Esophagus (tissue), 2 donors: ENCODE data around the gene RPRD1A. TPM values are rescaled to one million over a fixed set of nuclear protein-coding genes. Genes with fewer than 3 reads are reported as not detected.
"Not testable (repeated sequence)": the region's sequence is repeated elsewhere in the genome, so short reads cannot be mapped to it uniquely, and the experiment has no call there.

Experiments
- H3K27ac ChIP-seq, 2 donors: one replicate each; pipeline ENCODE4 v1.5.1; 2013; ENCODE audit warnings: low read depth in 2 of 2, mild to moderate bottlenecking in 2 of 2, inconsistent platforms in 1 of 2, low read length in 1 of 2, moderate library complexity in 1 of 2
- H3K27me3 ChIP-seq, 2 donors: one replicate each; pipeline ENCODE4 v1.6.1; 2013; ENCODE audit warnings: low read length in 2 of 2, control low read depth in 1 of 2, mild to moderate bottlenecking in 1 of 2; ENCODE audit not compliant: insufficient read depth in 2 of 2, control insufficient read depth in 1 of 2
- H3K36me3 ChIP-seq, 2 donors: one replicate each; pipeline ENCODE4 v1.6.1; 2013; ENCODE audit warnings: low read length in 1 of 2; ENCODE audit not compliant: control insufficient read depth in 2 of 2, insufficient read depth in 2 of 2
- H3K4me1 ChIP-seq, 2 donors: one replicate each; pipeline ENCODE4 v1.6.1; 2013; ENCODE audit warnings: low read length in 1 of 2; ENCODE audit not compliant: control insufficient read depth in 2 of 2, insufficient read depth in 2 of 2
- H3K4me3 ChIP-seq, 2 donors: one replicate each; pipeline ENCODE4 v1.5.1; 2013; ENCODE audit warnings: low read length in 2 of 2, mild to moderate bottlenecking in 2 of 2, low read depth in 1 of 2, moderate library complexity in 1 of 2
- H3K9me3 ChIP-seq, 2 donors: one replicate each; pipeline ENCODE4 v1.6.1; 2013; ENCODE audit warnings: mild to moderate bottlenecking in 2 of 2, low read depth in 1 of 2, low read length in 1 of 2, moderate library complexity in 1 of 2; ENCODE audit not compliant: control insufficient read depth in 2 of 2, insufficient read depth in 1 of 2
- WGBS, 2 donors: extraction: QIAGEN DNeasy Blood & Tissue Kit; methylation state at CpG; one replicate each; pipeline ENCODE4 v1.1.7; 2013; 5-methylcytosine and 5-hydroxymethylcytosine counted together
- polyA plus RNA-seq, 2 donors: library from polyadenylated mRNA; stranded (reverse); fragments of 200-250 nt; gene quantifications; one replicate each; pipeline ENCODE4 v1.2.3, GENCODE V29; 2013
- donor health status: healthy with polysubstance abuse.
- donor health status: Bipolar disorder and iron deficiency.

RPRD1A gene
- polyA plus RNA-seq, 2 donors, result 14.8 to 15.0 TPM

GRCh38 chr18:36066001-36066400 lies 1.4 kb downstream of the RPRD1A start:
- Histone ChIP-seq H3K9me3 (no peaks in the 10 kb centered on the region), H3K36me3 (peaks cover 0 to 3% of the 10 kb centered on the region in 2 donors), H3K27me3 (no peaks in the 10 kb centered on the region), H3K4me1 (no peaks in the 10 kb centered on the region), H3K4me3 (peak overlapping the region in 1 of 2 donors; percentile 78), H3K27ac (no peak overlapping the region)
- WGBS, 2 donors, result 25 to 27% methylated on average over 5 of the region's 5 CpGs

- not testable (repeated sequence) for H3K27ac ChIP-seq, H3K36me3 ChIP-seq, H3K4me3 ChIP-seq, H3K9me3 ChIP-seq, H3K27me3 ChIP-seq, H3K4me1 ChIP-seq
- WGBS, 2 donors, result 96 to 97% methylated on average over 9 of the region's 9 CpGs
Measured at GRCh38 chr18:36064809-36065079, 2.6 kb downstream of the RPRD1A start.

GRCh38 chr18:36064027-36064808 lies 3.1 kb downstream of the RPRD1A start:
- H3K4me1 ChIP-seq, result no peaks in the 10 kb centered on the region
- no peak overlapping the region for H3K27ac ChIP-seq
- no peak overlapping the region for H3K4me3 ChIP-seq
- H3K9me3 ChIP-seq, result no peaks in the 10 kb centered on the region
- no peaks in the 10 kb centered on the region for H3K27me3 ChIP-seq
- 96% methylated on average over 31 of the region's 31 CpGs for WGBS, 2 donors
- H3K36me3 ChIP-seq, result peaks cover 0 to 3% of the 10 kb centered on the region in 2 donors

GRCh38 chr18:36058674-36059073 lies 8.7 kb downstream of the RPRD1A start:
- H3K4me1 ChIP-seq, result no peaks in the 10 kb centered on the region
- H3K36me3 ChIP-seq, result no peaks in the 10 kb centered on the region
- no peaks in the 10 kb centered on the region for H3K9me3 ChIP-seq
- H3K27ac ChIP-seq, result no peak overlapping the region
- no peaks in the 10 kb centered on the region for H3K27me3 ChIP-seq
- 86 to 92% methylated on average over 3 of the region's 3 CpGs for WGBS, 2 donors
- no peak overlapping the region for H3K4me3 ChIP-seq

DNA sequence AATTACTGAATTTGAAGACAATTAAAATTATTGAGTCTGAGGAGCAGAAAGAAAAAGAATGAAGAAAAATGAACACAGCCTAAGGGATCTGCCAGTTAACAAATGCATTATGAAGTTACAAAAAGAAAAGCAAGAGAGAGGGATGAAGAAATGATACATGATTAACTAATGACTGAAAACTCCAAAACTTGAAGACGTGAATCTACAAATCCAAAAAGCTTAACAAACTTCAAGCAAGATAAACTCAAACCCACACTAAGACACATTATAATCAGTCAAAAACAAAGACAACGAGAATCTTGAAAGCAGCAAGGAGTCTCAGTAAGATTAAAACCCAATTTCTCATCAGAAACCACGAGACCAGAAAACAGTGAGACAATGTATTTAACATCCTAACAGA lies 15.6 kb downstream of the RPRD1A start:
- no peaks in the 10 kb centered on the region for H3K4me1 ChIP-seq
- H3K27me3 ChIP-seq, result no peaks in the 10 kb centered on the region
- WGBS, 2 donors, result 92 to 96% methylated on average over 3 of the region's 3 CpGs
- no peak overlapping the region for H3K4me3 ChIP-seq
- no peaks in the 10 kb centered on the region for H3K9me3 ChIP-seq
- no peaks in the 10 kb centered on the region for H3K36me3 ChIP-seq
- no peak overlapping the region for H3K27ac ChIP-seq

DNA sequence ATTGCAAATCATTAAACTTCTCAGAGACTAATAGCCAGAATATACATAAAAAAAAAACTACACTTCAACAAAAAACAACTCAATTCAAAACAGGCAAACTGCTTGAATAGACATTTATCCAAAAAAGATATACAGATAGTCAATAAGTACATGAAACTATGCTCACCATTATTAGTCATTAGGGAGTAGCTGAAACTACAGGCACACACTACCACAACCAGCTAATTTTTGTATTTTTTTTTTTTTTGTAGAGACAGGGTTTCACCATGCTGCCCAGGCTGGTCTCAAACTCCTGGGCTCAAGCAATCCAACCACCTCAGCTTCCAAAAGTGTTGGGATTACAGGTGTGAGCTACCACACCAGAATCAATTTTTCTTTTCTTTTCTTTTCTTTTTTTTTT lies 16.9 kb downstream of the RPRD1A start:
- Histone ChIP-seq H3K27me3 (no peaks in the 10 kb centered on the region), H3K27ac (no peak overlapping the region), H3K4me1 (no peaks in the 10 kb centered on the region), H3K36me3 (no peaks in the 10 kb centered on the region), H3K9me3 (no peaks in the 10 kb centered on the region), H3K4me3 (no peak overlapping the region)

DNA sequence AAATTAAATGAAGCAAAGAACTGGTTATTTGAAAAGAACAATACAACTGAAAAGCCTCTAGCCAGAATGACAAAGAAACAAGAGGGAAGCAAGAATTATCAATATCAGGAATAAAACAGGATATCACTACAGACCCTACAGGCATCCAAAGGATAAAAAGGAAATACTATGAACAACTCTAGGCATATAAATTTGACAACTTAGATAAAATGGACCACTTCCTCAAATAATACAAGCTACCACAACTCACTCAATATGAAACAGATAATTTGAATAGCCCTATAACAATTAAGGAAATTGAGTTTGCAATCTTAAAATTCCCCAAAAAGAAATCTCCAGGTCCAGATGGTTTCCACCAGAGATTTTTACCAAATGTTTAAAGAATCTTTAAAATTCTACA lies 19.8 kb downstream of the RPRD1A start:
- Histone ChIP-seq H3K4me1 (peaks cover 0 to 3% of the 10 kb centered on the region in 2 donors), H3K27ac (no peak overlapping the region), H3K36me3 (no peaks in the 10 kb centered on the region), H3K4me3 (no peak overlapping the region), H3K9me3 (no peaks in the 10 kb centered on the region), H3K27me3 (no peaks in the 10 kb centered on the region)

- Histone ChIP-seq H3K27me3 (no peaks in the 10 kb centered on the region), H3K27ac (no peak overlapping the region), H3K36me3 (no peaks in the 10 kb centered on the region), H3K4me3 (no peak overlapping the region), H3K9me3 (no peaks in the 10 kb centered on the region), H3K4me1 (peaks cover 0 to 3% of the 10 kb centered on the region in 2 donors)
- WGBS, 2 donors, result 95 to 96% methylated on average over 3 of the region's 3 CpGs
Measured at GRCh38 chr18:36046898-36047297, 20.5 kb downstream of the RPRD1A start.

DNA sequence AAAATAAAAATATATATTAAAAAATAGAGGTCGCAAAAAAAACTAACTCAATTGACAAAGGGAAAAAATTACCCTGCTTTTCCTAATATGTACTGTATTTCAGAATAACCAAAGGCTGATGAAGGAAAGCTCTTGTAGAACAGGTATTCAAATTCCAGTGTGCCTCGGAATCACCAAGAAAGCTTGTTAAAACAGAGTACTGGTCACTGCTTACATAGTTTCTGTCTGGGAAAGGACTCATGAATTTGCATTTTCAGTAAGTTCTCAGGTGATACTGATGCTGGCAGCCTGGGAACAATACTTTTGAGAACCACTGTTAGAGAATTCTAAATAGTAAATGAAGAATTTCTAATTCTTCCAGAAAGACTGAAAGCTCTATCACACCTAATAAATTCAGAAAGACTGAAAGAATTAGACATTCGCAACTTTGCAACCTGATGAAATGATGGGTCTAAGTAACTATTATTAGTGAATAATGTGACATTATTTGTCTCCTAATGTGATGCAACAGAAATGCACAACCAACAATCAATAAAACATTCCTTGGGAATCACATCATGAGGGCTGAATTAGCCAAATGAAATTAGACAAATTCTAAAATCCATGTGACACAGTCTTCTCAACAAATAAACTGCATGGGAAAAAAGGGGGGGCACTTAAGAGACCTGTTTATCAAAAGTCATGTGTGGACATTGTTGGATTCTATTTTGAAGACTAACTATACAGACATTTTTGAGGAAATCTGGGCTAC lies 21.9 kb downstream of the RPRD1A start:
- no peaks in the 10 kb centered on the region for H3K27me3 ChIP-seq
- H3K4me3 ChIP-seq, result no peak overlapping the region
- WGBS, 2 donors, result 66 to 79% methylated on average over 3 of the region's 3 CpGs
- H3K27ac ChIP-seq, result no peak overlapping the region
- no peaks in the 10 kb centered on the region for H3K9me3 ChIP-seq
- no peaks in the 10 kb centered on the region for H3K36me3 ChIP-seq
- peaks cover 0 to 3% of the 10 kb centered on the region in 2 donors for H3K4me1 ChIP-seq

- 88 to 94% methylated on average over 1 of the region's 1 CpG for WGBS, 2 donors
- no peaks in the 10 kb centered on the region for H3K36me3 ChIP-seq
- H3K9me3 ChIP-seq, result peaks cover 4 to 5% of the 10 kb centered on the region in 2 donors
- H3K27ac ChIP-seq, result no peak overlapping the region
- no peaks in the 10 kb centered on the region for H3K27me3 ChIP-seq
- H3K4me1 ChIP-seq, result peaks cover 0 to 3% of the 10 kb centered on the region in 2 donors
- H3K4me3 ChIP-seq, result no peak overlapping the region
Measured at GRCh38 chr18:36043153-36043552, 24.2 kb downstream of the RPRD1A start.
